Kidney (tissue), 14 donors: ENCODE data around the gene PACS1. TPM values are rescaled to one million over a fixed set of nuclear protein-coding genes. Genes with fewer than 3 reads are reported as not detected.

ENCODE experiments used
- DNase-seq, 5 donors: peaks; one replicate each; pipeline ENCODE4 v3.0.0-alpha.2; 2013 to 2020
- FAIRE-seq: peaks from 2 replicates; lab custom pipeline; 2012; peaks lifted over from hg19 to GRCh38; lab: Jason Lieb, UNC
- H3K27ac ChIP-seq, 2 donors: one replicate each; pipeline ENCODE4 v1.7.0; 2013; ENCODE audit warnings: low read depth in 2 of 2, low read length in 2 of 2, inconsistent platforms in 1 of 2
- H3K27me3 ChIP-seq: one replicate; pipeline ENCODE4 v1.7.1; 2013; ENCODE audit warnings: low read length, inconsistent platforms; ENCODE audit not compliant: control insufficient read depth, insufficient read depth
- H3K36me3 ChIP-seq, 3 donors: one replicate each; pipeline versions ENCODE4 v1.7.0 to v1.7.1; 2013; ENCODE audit warnings: low read length in 3 of 3, control low read depth in 1 of 3, inconsistent platforms in 1 of 3; ENCODE audit not compliant: insufficient read depth in 3 of 3, control insufficient read depth in 2 of 3
- H3K4me1 ChIP-seq, 3 donors: one replicate each; pipeline versions ENCODE4 v1.7.0 to v1.7.1; 2013; ENCODE audit warnings: low read length in 3 of 3, inconsistent platforms in 1 of 3, low read depth in 1 of 3; ENCODE audit not compliant: control insufficient read depth in 2 of 3, insufficient read depth in 2 of 3
- H3K4me3 ChIP-seq, 3 donors: one replicate each; pipeline versions ENCODE4 v1.7.0 to v1.8.1; 2013; ENCODE audit warnings: low read length in 3 of 3, control low read depth in 1 of 3, inconsistent platforms in 1 of 3
- H3K9ac ChIP-seq, 3 donors: one replicate each; pipeline versions ENCODE4 v1.7.0 to v1.7.1; 2013; ENCODE audit warnings: low read length in 3 of 3, control low read depth in 1 of 3, inconsistent platforms in 1 of 3
- H3K9me3 ChIP-seq, 3 donors: one replicate each; pipeline versions ENCODE4 v1.7.0 to v1.7.1; 2013; ENCODE audit warnings: low read length in 3 of 3, control low read depth in 1 of 3, inconsistent platforms in 1 of 3; ENCODE audit not compliant: control insufficient read depth in 2 of 3, insufficient read depth in 1 of 3
- intact Hi-C: fragments of 100-400 bp; cut with DNase I; formaldehyde crosslinking; loops from one replicate; pipeline ENCODE4 v1.11.1; 2022
- polyA plus RNA-seq: library from polyadenylated mRNA; stranded (reverse); fragments of 350-450 nt; fragmentation: Illumina TruSeq; extraction: RNeasy Lipid Tissue Mini Kit (QIAGEN cat#74804); gene quantifications from one replicate; pipeline ENCODE4 v1.2.3, GENCODE V29; 2014; ENCODE audit warnings: low read depth, low replicate concordance; ENCODE audit not compliant: insufficient read depth
- total RNA-seq: library from RNA; stranded (reverse); fragmentation: NEBNext Ultra II Directional; extraction: Animal tissue kit (Norgen Biotek cat#: 25700); gene quantifications from one replicate; pipeline ENCODE4 v1.2.1, GENCODE V29; 2021
- TF ChIP-seq, protein P1 (sequence below): IDR thresholded peaks from 3 replicates; pipeline ENCODE4 v1.5.1; 2012; ENCODE audit warnings: mild to moderate bottlenecking, moderate library complexity, borderline replicate concordance; ENCODE audit not compliant: insufficient read depth; ENCODE audit errors: extremely low read depth
- donor health status: control.
- donor health status: control.
- donor health status: control.
- donor health status: control.
- donor health status: control.
- donor health status: DM: yes; HTN: yes; CAD: no.
- donor health status: Normal renal cell carcinoma (clear cell type).

The PACS1 gene
- total and polyA plus RNA-seq, 2 donors from 2014 or later: 23.7 to 91.8 TPM

DNA sequence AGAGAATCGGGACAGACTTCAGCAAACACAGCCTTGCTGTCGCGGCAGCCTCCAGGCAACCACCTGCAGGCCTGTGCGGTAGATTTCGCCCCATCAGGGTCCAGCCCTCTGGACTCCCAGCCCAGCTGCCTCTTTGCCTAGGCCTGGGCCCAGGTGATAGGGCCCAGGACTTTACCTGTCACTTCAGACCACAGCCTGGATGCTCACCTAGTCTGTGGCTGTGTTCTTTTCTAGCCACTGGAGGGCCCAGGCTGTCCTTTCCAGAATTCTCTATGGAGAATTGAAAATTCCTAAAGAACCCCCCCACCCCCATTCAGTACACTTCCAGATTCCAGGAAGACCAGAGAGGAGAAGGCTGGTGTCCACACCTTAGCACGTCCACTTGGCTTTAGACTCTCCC, 167.8 kb downstream of the PACS1 start:
- H3K9me3 ChIP-seq: no peaks in the 10 kb centered on the region
- intact Hi-C loops: no loop called here
- FAIRE-seq (no peak), DNase-seq (no peak)
- H3K9ac ChIP-seq: no peak overlapping the region
- TF ChIP-seq, protein P1, sequence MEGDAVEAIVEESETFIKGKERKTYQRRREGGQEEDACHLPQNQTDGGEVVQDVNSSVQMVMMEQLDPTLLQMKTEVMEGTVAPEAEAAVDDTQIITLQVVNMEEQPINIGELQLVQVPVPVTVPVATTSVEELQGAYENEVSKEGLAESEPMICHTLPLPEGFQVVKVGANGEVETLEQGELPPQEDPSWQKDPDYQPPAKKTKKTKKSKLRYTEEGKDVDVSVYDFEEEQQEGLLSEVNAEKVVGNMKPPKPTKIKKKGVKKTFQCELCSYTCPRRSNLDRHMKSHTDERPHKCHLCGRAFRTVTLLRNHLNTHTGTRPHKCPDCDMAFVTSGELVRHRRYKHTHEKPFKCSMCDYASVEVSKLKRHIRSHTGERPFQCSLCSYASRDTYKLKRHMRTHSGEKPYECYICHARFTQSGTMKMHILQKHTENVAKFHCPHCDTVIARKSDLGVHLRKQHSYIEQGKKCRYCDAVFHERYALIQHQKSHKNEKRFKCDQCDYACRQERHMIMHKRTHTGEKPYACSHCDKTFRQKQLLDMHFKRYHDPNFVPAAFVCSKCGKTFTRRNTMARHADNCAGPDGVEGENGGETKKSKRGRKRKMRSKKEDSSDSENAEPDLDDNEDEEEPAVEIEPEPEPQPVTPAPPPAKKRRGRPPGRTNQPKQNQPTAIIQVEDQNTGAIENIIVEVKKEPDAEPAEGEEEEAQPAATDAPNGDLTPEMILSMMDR: no peak
- no peak overlapping the region for H3K4me3 ChIP-seq
- no peaks in the 10 kb centered on the region for H3K4me1 ChIP-seq
- peaks cover 0 to 31% (median 19%) of the 10 kb centered on the region in 3 donors for H3K36me3 ChIP-seq
- H3K27ac ChIP-seq: no peak overlapping the region
- H3K27me3 ChIP-seq: no peaks in the 10 kb centered on the region

DNA sequence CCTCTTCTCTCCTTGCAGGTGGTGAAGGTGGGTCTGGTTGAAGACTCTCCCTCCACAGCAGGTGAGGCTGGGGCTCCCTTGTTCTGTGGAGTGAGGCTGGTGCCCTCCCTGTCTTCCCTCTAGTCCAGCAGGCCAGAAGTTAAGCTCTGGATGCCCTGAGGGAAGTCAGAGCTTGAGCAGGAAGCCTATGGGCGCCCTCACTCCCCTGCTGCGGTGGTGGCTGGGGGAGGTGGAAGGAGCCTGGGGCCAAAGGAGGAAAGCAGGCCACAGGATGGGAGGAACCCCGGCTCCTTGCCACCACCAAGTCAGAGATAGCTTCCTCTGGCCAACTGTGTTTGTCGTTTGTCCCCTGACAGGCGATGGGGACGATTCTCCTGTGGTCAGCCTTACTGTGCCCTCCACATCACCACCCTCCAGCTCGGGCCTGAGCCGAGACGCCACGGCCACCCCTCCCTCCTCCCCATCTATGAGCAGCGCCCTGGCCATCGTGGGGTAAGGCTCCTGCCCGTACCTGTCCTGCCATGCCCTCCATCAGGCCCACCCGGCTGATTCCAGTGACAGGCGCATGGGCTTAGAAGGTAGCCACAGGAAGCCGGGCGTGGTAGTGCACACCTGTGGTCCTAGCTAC, 168.8 kb downstream of the PACS1 start:
- no peak overlapping the region for H3K4me3 ChIP-seq
- no peak for FAIRE-seq
- H3K4me1 ChIP-seq: no peaks in the 10 kb centered on the region
- H3K36me3 ChIP-seq: peaks cover 0 to 26% (median 18%) of the 10 kb centered on the region in 3 donors
- no peak overlapping the region for H3K9ac ChIP-seq
- no peaks in the 10 kb centered on the region for H3K9me3 ChIP-seq
- H3K27me3 ChIP-seq: no peaks in the 10 kb centered on the region
- intact Hi-C loops: no loop called here
- no peak for DNase-seq
- no peak overlapping the region for H3K27ac ChIP-seq
- TF ChIP-seq, protein P1: no peak

DNA sequence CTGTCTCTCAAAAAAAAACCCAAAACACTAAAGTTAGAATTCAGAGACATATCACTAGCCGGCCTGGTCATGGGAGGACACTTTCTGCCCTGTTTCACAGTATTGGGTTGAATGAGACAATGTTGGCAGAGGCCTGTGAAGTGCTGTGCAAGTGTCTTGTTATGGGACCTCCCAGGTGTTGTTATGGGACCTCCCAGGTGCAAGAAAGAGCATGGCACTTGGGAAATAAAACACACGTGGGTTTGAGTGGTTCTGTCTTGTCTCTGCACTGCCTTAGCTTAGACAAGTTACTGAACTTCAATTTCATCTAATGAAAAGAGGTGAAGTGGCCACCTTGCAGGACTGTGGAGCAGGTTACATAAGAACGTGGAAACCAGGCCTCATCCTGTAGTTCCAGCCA, 169.4 kb downstream of the PACS1 start:
- intact Hi-C loops: no loop called here
- no peak for FAIRE-seq
- H3K36me3 ChIP-seq: peaks cover 0 to 20% (median 18%) of the 10 kb centered on the region in 3 donors

More for the DNA sequence above, 169.4 kb downstream of the PACS1 start:
- Histone ChIP-seq H3K9ac (no peak overlapping the region), H3K27ac (no peak overlapping the region), H3K4me1 (no peaks in the 10 kb centered on the region), H3K4me3 (no peak overlapping the region), H3K27me3 (no peaks in the 10 kb centered on the region), H3K9me3 (no peaks in the 10 kb centered on the region)
- no peak for DNase-seq
- TF ChIP-seq, protein P1: no peak
